Mesendoderm (in vitro differentiated cells): Measurements from ENCODE around the gene OR2T29. TPM values are rescaled to one million over a fixed set of nuclear protein-coding genes. Genes with fewer than 3 reads are reported as not detected.
"Not testable (repeated sequence)": the region's sequence is repeated elsewhere in the genome, so short reads cannot be mapped to it uniquely, and the experiment has no call there.

Source experiments
- DNase-seq: peaks from one replicate; pipeline ENCODE4 v3.0.0; 2013
- H2AK5ac ChIP-seq: 2 replicates; pipeline ENCODE4 v1.6.1; 2013; ENCODE audit warnings: low read length, inconsistent platforms
- H2BK120ac ChIP-seq: 2 replicates; pipeline ENCODE4 v1.6.1; 2013; ENCODE audit warnings: low read depth, mild to moderate bottlenecking, low read length, moderate library complexity, mixed read lengths
- H2BK15ac ChIP-seq: replicated peaks from 2 replicates; pipeline ENCODE4 v1.6.1; 2013; ENCODE audit warnings: low read depth, mild to moderate bottlenecking, moderate library complexity
- H2BK5ac ChIP-seq: 2 replicates; pipeline ENCODE4 v1.6.1; 2013; ENCODE audit warnings: low read length, inconsistent platforms
- H3K18ac ChIP-seq: 2 replicates; pipeline ENCODE4 v1.6.1; 2013; ENCODE audit warnings: mild to moderate bottlenecking, low read length, mixed read lengths
- H3K23ac ChIP-seq: one replicate; pipeline ENCODE4 v1.6.1; 2013; ENCODE audit warnings: low read length
- H3K27ac ChIP-seq: 2 replicates; pipeline ENCODE4 v1.5.1; 2013; ENCODE audit warnings: low read depth, mild to moderate bottlenecking, inconsistent platforms, low read length, moderate library complexity
- H3K27me3 ChIP-seq: 2 replicates; pipeline ENCODE4 v1.6.1; 2013; ENCODE audit warnings: low read length, control low read depth, mild to moderate bottlenecking, inconsistent platforms; ENCODE audit not compliant: insufficient read depth, poor library complexity
- H3K36me3 ChIP-seq: 2 replicates; pipeline ENCODE4 v1.6.1; 2013; ENCODE audit warnings: low read length, inconsistent platforms; ENCODE audit not compliant: control insufficient read depth, insufficient read depth
- H3K4ac ChIP-seq: one replicate; pipeline ENCODE4 v1.6.1; 2013; ENCODE audit warnings: low read depth, mild to moderate bottlenecking, low read length, moderate library complexity
- H3K4me1 ChIP-seq: 2 replicates; pipeline ENCODE4 v1.6.1; 2013; ENCODE audit warnings: low read depth, low read length, inconsistent platforms; ENCODE audit not compliant: control insufficient read depth
- H3K4me2 ChIP-seq: 2 replicates; pipeline ENCODE4 v1.6.1; 2013; ENCODE audit warnings: low read length
- H3K4me3 ChIP-seq: 2 replicates; pipeline ENCODE4 v1.5.1; 2013; ENCODE audit warnings: mild to moderate bottlenecking, low read length
- H3K56ac ChIP-seq: one replicate; pipeline ENCODE4 v1.6.1; 2013; ENCODE audit warnings: low read length
- H3K79me1 ChIP-seq: 2 replicates; pipeline ENCODE4 v1.6.1; 2013; ENCODE audit warnings: low read length, inconsistent platforms
- H3K79me2 ChIP-seq: 2 replicates; pipeline ENCODE4 v1.6.1; 2013; ENCODE audit warnings: mild to moderate bottlenecking, low read length; ENCODE audit not compliant: control insufficient read depth, insufficient read depth
- H3K9ac ChIP-seq: 2 replicates; pipeline ENCODE4 v1.6.1; 2013; ENCODE audit warnings: low read length, inconsistent platforms
- H4K5ac ChIP-seq: one replicate; pipeline ENCODE4 v1.6.1; 2013; ENCODE audit warnings: low read length
- H4K8ac ChIP-seq: one replicate; pipeline ENCODE4 v1.6.1; 2013; ENCODE audit warnings: low read depth, mild to moderate bottlenecking, control low read depth, low read length, moderate library complexity
- WGBS: extraction: QIAGEN DNeasy Blood & Tissue Kit; methylation state at CpG from one replicate; pipeline ENCODE4 v1.1.7; 2013; ENCODE audit warnings: low lambda C conversion rate, missing lambda C conversion rate; ENCODE audit not compliant: insufficient coverage; ENCODE audit errors: extremely low coverage; 5-methylcytosine and 5-hydroxymethylcytosine counted together
- small RNA-seq: library from polyadenylated mRNA; stranded (forward); fragments of <200 nt; extraction: miRNeasy Mini kit (QIAGEN cat#:217004); gene quantifications from one replicate; pipeline ENCODE3, GENCODE V24; 2013; ENCODE audit not compliant: insufficient read depth

Gene OR2T29

DNA sequence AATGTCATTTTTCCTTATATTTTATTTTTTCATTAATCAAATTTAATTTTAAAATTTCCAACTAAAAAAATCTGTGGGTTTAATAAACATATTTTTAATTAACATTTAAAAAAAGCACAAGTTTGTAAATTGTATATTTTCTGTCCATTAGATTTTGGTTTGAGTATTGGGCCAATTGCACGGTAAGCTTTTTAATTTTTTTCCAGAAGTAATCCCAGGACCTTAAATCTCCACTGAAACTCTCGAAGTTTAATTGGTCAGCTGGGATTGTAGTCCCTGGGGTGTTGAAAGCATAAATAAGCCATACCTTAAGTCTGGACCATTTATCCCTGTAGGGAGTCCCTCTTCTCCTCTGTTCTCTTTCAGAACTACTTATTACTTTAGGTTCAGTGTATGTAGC lies 54.8 kb downstream of the OR2T29 start, which contains the start of gene OR2G6:
Gene OR2G6, plus strand, starts transcription at position 301 of the 400 bp plus-strand sequence. CDS start 13,574 bp downstream, outside the sequence.
- H3K27ac ChIP-seq, H3K27me3 ChIP-seq, H2BK120ac ChIP-seq, H2BK15ac ChIP-seq, H3K23ac ChIP-seq, H4K5ac ChIP-seq, H3K9ac ChIP-seq, H3K4me1 ChIP-seq, H3K56ac ChIP-seq, H2AK5ac ChIP-seq, H3K4me3 ChIP-seq, H2BK5ac ChIP-seq, H4K8ac ChIP-seq, H3K18ac ChIP-seq, DNase-seq, H3K36me3 ChIP-seq, H3K79me1 ChIP-seq, H3K79me2 ChIP-seq, H3K4ac ChIP-seq, H3K4me2 ChIP-seq: not testable (repeated sequence)
- no CpG with 5 or more reads among the region's 2 CpGs for WGBS

Small RNA genes within 50 kb of the gene (small RNA-seq; reads per million reads assigned to genes)
- gene RF00019: not detected
